D721Med (cell line): ENCODE measurements around the gene SDC3.
"Not testable (repeated sequence)": the region's sequence is repeated elsewhere in the genome, so short reads cannot be mapped to it uniquely, and the experiment has no call there.

Source experiments
- DNase-seq: peaks from one replicate; pipeline ENCODE4 v3.0.0; 2011; ENCODE audit warnings: low spot score; ENCODE audit not compliant: insufficient read length
- FAIRE-seq: peaks from 2 replicates; lab custom pipeline; 2011; peaks lifted over from hg19 to GRCh38; lab: Jason Lieb, UNC
- CTCF ChIP-seq: IDR thresholded peaks from 2 replicates; pipeline ENCODE4 v1.5.1; 2012; ENCODE audit warnings: mild to moderate bottlenecking, control low read depth; ENCODE audit not compliant: insufficient read depth; ENCODE audit errors: missing control alignments

The SDC3 gene

GRCh38 chr1:30908696-30909364, at the start of gene SDC3:
Gene SDC3, minus strand, starts transcription at chr1:30908758. Its CDS starts 172 bp downstream, at chr1:30908586.
- no peak for TF ChIP-seq CTCF
- no peak for DNase-seq
- no peak for FAIRE-seq

GRCh38 chr1:30957560-30958222, 49.1 kb upstream of the SDC3 start:
- no peak for FAIRE-seq
- DNase-seq: no peak
- no peak for TF ChIP-seq CTCF

- FAIRE-seq (no peak), DNase-seq (no peak)
- TF ChIP-seq CTCF: no peak
Observed at GRCh38 chr1:30955448-30956015, 47.0 kb upstream of the SDC3 start.

- TF ChIP-seq CTCF: no peak
- no peak for DNase-seq
- FAIRE-seq: no peak
Observed at GRCh38 chr1:30953685-30954084, 45.1 kb upstream of the SDC3 start.

GRCh38 chr1:30952098-30952497, 43.5 kb upstream of the SDC3 start:
- TF ChIP-seq CTCF: no peak
- DNase-seq (no peak), FAIRE-seq (no peak)

- no peak for TF ChIP-seq CTCF
- FAIRE-seq (no peak), DNase-seq (no peak)
Observed at GRCh38 chr1:30950700-30951099, 42.1 kb upstream of the SDC3 start.

- no peak for FAIRE-seq
- DNase-seq: no peak
- no peak for TF ChIP-seq CTCF
Observed at GRCh38 chr1:30950053-30950452, 41.5 kb upstream of the SDC3 start.

GRCh38 chr1:30949487-30949838, 40.9 kb upstream of the SDC3 start:
- not testable (repeated sequence) for FAIRE-seq, DNase-seq

GRCh38 chr1:30948813-30949486, 40.4 kb upstream of the SDC3 start:
- not testable (repeated sequence) for DNase-seq, FAIRE-seq
